Suprapubic skin (tissue), 4 donors: ENCODE results near the gene CMTM8. TPM values are rescaled to one million over a fixed set of nuclear protein-coding genes. Genes with fewer than 3 reads are reported as not detected.

Experiments
- DNase-seq, 2 donors: peaks; one replicate each; pipeline ENCODE4 v3.0.0-alpha.2; 2019; ENCODE audit warnings: low spot score in 2 of 2
- H3K27ac ChIP-seq: fragments of 200-600 bp; sonication (generic); one replicate; pipeline ENCODE4 v1.5.1; 2019
- H3K27me3 ChIP-seq: fragments of 200-600 bp; sonication (generic); one replicate; pipeline ENCODE4 v1.5.1; 2019
- H3K36me3 ChIP-seq: fragments of 200-600 bp; sonication (generic); one replicate; pipeline ENCODE4 v1.5.1; 2019
- H3K4me1 ChIP-seq: fragments of 200-600 bp; sonication (generic); one replicate; pipeline ENCODE4 v1.5.1; 2019
- H3K4me3 ChIP-seq: fragments of 200-600 bp; sonication (generic); one replicate; pipeline ENCODE4 v1.5.1; 2019; ENCODE audit warnings: mild to moderate bottlenecking
- H3K9me3 ChIP-seq: fragments of 200-600 bp; sonication (generic); one replicate; pipeline ENCODE4 v1.5.1; 2019
- EP300 ChIP-seq: sonication (generic); formaldehyde crosslinking; IDR thresholded peaks from one replicate; pipeline ENCODE4 v1.6.1; 2017; ENCODE audit warnings: antibody characterized with exemption
- POLR2A ChIP-seq, 2 donors: fragments of 450-650 bp; IDR thresholded peaks; one replicate each; pipeline ENCODE4 v1.6.1; 2017; ENCODE audit warnings: antibody characterized with exemption in 2 of 2, mild to moderate bottlenecking in 2 of 2, moderate library complexity in 2 of 2
- POLR2AphosphoS5 ChIP-seq, 3 donors: sonication (generic); formaldehyde crosslinking; IDR thresholded peaks; one replicate each; pipeline ENCODE4 v1.6.1; 2017; ENCODE audit warnings: antibody characterized with exemption in 3 of 3
- WGBS: methylation state at CpG from one replicate; pipeline ENCODE4 v1.1.5; 2018; 5-methylcytosine and 5-hydroxymethylcytosine counted together
- total RNA-seq, 4 donors: library from RNA; depleted of rRNA; stranded (reverse); fragments of >200 nt; gene quantifications; one replicate each; pipeline ENCODE4 v1.1.0, GENCODE V29; 2016
- TF ChIP-seq, protein P1 (sequence below), 2 donors: fragments of 200-600 bp in 1 of 2; fragments of 450-650 bp in 1 of 2; sonication (generic) in 1 of 2; IDR thresholded peaks; one replicate each; pipeline ENCODE4 v1.5.1; 2016 to 2019; ENCODE audit warnings: antibody characterized with exemption in 2 of 2, mild to moderate bottlenecking in 1 of 2, moderate library complexity in 1 of 2

CMTM8 gene
- total RNA-seq, 4 donors from 2014 or later = 7.4 to 16.3 (median 10.6) TPM

GRCh38 chr3:32261545-32261944, 23.1 kb downstream of the CMTM8 start:
- TF ChIP-seq POLR2A (IDR thresholded peaks at IDR 0.05) (no peak), POLR2AphosphoS5 (IDR thresholded peaks at IDR 0.05) (no peak), EP300 (no peak)
- TF ChIP-seq, protein P1, sequence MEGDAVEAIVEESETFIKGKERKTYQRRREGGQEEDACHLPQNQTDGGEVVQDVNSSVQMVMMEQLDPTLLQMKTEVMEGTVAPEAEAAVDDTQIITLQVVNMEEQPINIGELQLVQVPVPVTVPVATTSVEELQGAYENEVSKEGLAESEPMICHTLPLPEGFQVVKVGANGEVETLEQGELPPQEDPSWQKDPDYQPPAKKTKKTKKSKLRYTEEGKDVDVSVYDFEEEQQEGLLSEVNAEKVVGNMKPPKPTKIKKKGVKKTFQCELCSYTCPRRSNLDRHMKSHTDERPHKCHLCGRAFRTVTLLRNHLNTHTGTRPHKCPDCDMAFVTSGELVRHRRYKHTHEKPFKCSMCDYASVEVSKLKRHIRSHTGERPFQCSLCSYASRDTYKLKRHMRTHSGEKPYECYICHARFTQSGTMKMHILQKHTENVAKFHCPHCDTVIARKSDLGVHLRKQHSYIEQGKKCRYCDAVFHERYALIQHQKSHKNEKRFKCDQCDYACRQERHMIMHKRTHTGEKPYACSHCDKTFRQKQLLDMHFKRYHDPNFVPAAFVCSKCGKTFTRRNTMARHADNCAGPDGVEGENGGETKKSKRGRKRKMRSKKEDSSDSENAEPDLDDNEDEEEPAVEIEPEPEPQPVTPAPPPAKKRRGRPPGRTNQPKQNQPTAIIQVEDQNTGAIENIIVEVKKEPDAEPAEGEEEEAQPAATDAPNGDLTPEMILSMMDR (IDR thresholded peaks at IDR 0.05) = no peak
- H3K9me3 ChIP-seq = no peaks in the 10 kb centered on the region
- WGBS = 88% methylated on average over 3 of the region's 3 CpGs
- no peak overlapping the region for H3K27ac ChIP-seq
- H3K4me3 ChIP-seq = no peak overlapping the region
- H3K4me1 ChIP-seq = no peaks in the 10 kb centered on the region
- DNase-seq = no peak
- H3K27me3 ChIP-seq = no peaks in the 10 kb centered on the region
- H3K36me3 ChIP-seq = no peaks in the 10 kb centered on the region

- 81% methylated on average over 2 of the region's 2 CpGs for WGBS
- no peak for DNase-seq
- H3K9me3 ChIP-seq = no peaks in the 10 kb centered on the region
- no peak overlapping the region for H3K27ac ChIP-seq
- TF ChIP-seq EP300 = no peak
- TF ChIP-seq POLR2A (IDR thresholded peaks at IDR 0.05) = no peak
- TF ChIP-seq, protein P1 (IDR thresholded peaks at IDR 0.05) = no peak
- no peak for TF ChIP-seq POLR2AphosphoS5 (IDR thresholded peaks at IDR 0.05)
- no peaks in the 10 kb centered on the region for H3K4me1 ChIP-seq
- no peaks in the 10 kb centered on the region for H3K27me3 ChIP-seq
- no peaks in the 10 kb centered on the region for H3K36me3 ChIP-seq
- no peak overlapping the region for H3K4me3 ChIP-seq
Measured at GRCh38 chr3:32262201-32262600, 23.7 kb downstream of the CMTM8 start.

- DNase-seq = no peak
- Histone ChIP-seq H3K4me3 (no peak overlapping the region), H3K4me1 (peaks cover 14% of the 10 kb centered on the region), H3K9me3 (no peaks in the 10 kb centered on the region), H3K27ac (no peak overlapping the region), H3K27me3 (no peaks in the 10 kb centered on the region), H3K36me3 (no peaks in the 10 kb centered on the region)
- 93% methylated on average over 1 of the region's 1 CpG for WGBS
- TF ChIP-seq, protein P1 (IDR thresholded peaks at IDR 0.05) = no peak
- TF ChIP-seq POLR2AphosphoS5 (IDR thresholded peaks at IDR 0.05) (no peak), POLR2A (IDR thresholded peaks at IDR 0.05) (no peak), EP300 (no peak)
Measured at GRCh38 chr3:32274306-32274705, 35.8 kb downstream of the CMTM8 start.

DNA sequence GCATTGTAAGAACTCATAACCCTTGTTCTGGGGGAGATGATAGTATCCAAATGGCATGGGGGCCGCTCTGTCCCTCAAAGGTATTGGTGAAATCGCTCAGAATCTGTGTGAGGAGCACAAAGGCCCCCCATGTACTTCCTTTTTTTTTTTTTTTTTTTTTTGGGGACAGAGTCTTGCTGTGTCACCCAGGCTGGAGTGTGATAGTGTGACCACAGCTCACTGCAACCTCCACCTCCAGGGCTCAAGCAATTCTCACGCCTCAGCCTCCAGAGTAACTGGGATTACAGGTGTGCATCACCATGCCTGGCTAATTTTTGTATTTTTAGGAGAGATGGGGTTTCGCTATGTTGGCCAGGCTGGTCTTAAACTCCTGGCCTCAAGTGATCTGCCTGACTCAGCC, 37.0 kb downstream of the CMTM8 start:
- no peaks in the 10 kb centered on the region for H3K36me3 ChIP-seq
- 90% methylated on average over 4 of the region's 4 CpGs for WGBS
- H3K27me3 ChIP-seq = no peaks in the 10 kb centered on the region
- no peaks in the 10 kb centered on the region for H3K9me3 ChIP-seq
- TF ChIP-seq POLR2A (IDR thresholded peaks at IDR 0.05) (no peak), EP300 (no peak), POLR2AphosphoS5 (IDR thresholded peaks at IDR 0.05) (no peak)
- TF ChIP-seq, protein P1 (IDR thresholded peaks at IDR 0.05) = no peak
- peaks cover 14% of the 10 kb centered on the region for H3K4me1 ChIP-seq
- H3K4me3 ChIP-seq = no peak overlapping the region
- DNase-seq = no peak
- H3K27ac ChIP-seq = peak overlapping the region; percentile 72

DNA sequence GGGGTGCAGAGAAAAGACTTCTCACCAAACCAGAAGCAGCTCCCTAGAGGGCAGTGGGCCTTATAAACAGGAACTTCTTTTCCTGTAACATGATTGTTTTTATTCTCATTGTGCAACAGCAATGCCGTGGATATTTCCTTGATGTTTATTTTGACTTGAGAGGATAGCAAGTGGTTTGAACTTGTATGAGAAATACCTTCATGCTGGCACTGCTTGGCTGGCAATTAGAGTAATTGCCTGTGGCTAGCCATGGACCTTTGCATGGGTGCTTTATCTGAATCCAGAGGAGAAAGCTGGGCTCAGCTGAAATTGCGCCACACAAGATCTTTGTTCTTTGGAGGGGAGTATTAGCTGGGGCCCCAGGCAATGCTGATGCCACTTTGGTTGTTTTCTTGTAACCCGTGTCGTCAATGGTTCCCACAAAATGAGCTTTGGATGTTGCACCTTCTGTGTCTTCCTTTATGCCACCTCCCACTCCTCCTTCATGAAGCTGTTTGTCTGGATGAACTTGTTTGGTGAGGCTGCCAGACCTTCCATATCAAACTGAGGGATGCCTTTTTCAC, 37.9 kb downstream of the CMTM8 start:
- TF ChIP-seq POLR2A (IDR thresholded peaks at IDR 0.05) (no peak), EP300 (no peak), POLR2AphosphoS5 (IDR thresholded peaks at IDR 0.05) (no peak)
- TF ChIP-seq, protein P1 (IDR thresholded peaks at IDR 0.05) = no peak
- DNase-seq = peak in 1 of 2 donors; percentile 60
- peak overlapping the region; percentile 72 for H3K27ac ChIP-seq
- H3K27me3 ChIP-seq = no peaks in the 10 kb centered on the region
- 39% methylated on average over 4 of the region's 4 CpGs for WGBS
- H3K9me3 ChIP-seq = no peaks in the 10 kb centered on the region
- peaks cover 14% of the 10 kb centered on the region for H3K4me1 ChIP-seq
- H3K36me3 ChIP-seq = no peaks in the 10 kb centered on the region
- H3K4me3 ChIP-seq = no peak overlapping the region
